Heart left ventricle (tissue), 13 donors: ENCODE results near the gene ARPP21.

Experiments
- POLR2A ChIP-seq, 2 donors: fragments of 450-650 bp; IDR thresholded peaks; one replicate each; pipeline ENCODE4 v1.6.1; 2017; ENCODE audit warnings: antibody characterized with exemption in 2 of 2, mild to moderate bottlenecking in 2 of 2, moderate library complexity in 2 of 2
- TF ChIP-seq, protein P1 (sequence below), 12 donors: fragments of 200-600 bp; sonication (generic) in 4 of 12; IDR thresholded peaks; one replicate each; pipeline versions ENCODE4 v1.5.0 to v1.8.0; 2018 to 2022; ENCODE audit warnings: antibody characterized with exemption in 12 of 12, mild to moderate bottlenecking in 5 of 12
- donor health status: ischemic (EF 13 %, LVEDD 7.1; RV severe dilation, severe dysfunction).
- donor health status: DM: no; HTN: yes; CAD: no.
- donor health status: DM: no; HTN: no; CAD: no.
- donor health status: ischemic (EF 25% LVEDD 6.9; RV normal size, moderate dysfunction).
- donor health status: ischemic (EF 25% LVEDD 5.7; RV mildly dilated, moderate dysfunction).
- donor health status: ischemic (EF 35%, LVEDD 5.7; RV mildly dilated, moderate dysfunction).
- donor health status: nonischemic (EF 11% LVEDD 7.7; RV severe dilation, severe dysfunction).
- donor health status: DM: yes; HTN: yes; CAD: no.
- donor health status: PGD.
- donor health status: ischemic (EF 29% LVEDD 5.4; RV normal size, mild dysfunction).
- donor health status: nonischemic (EF 23%, LVEDD 6.1; RV moderate dilation, normal function).

DNA sequence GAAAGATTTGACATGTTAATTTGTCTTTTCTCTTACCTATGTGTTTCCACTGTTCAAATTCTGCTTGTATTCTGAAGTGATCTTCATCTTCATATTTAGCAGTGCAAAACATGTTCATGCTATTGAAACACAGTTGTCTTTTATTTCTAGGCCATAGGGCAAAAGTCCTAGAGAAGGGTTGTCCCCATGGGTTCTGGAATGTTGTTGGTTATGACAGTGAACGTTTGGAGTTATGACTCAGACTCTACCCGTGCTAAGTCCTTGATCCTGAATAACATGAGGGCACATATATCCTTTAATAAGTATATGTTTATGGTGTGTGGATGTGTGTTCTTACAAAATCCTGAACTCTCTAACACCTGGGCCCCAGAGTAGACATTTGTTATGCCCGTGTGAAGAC lies 23.0 kb upstream of the ARPP21 start:
- no peak for TF ChIP-seq POLR2A (IDR thresholded peaks at IDR 0.05)
- TF ChIP-seq, protein P1, sequence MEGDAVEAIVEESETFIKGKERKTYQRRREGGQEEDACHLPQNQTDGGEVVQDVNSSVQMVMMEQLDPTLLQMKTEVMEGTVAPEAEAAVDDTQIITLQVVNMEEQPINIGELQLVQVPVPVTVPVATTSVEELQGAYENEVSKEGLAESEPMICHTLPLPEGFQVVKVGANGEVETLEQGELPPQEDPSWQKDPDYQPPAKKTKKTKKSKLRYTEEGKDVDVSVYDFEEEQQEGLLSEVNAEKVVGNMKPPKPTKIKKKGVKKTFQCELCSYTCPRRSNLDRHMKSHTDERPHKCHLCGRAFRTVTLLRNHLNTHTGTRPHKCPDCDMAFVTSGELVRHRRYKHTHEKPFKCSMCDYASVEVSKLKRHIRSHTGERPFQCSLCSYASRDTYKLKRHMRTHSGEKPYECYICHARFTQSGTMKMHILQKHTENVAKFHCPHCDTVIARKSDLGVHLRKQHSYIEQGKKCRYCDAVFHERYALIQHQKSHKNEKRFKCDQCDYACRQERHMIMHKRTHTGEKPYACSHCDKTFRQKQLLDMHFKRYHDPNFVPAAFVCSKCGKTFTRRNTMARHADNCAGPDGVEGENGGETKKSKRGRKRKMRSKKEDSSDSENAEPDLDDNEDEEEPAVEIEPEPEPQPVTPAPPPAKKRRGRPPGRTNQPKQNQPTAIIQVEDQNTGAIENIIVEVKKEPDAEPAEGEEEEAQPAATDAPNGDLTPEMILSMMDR (IDR thresholded peaks at IDR 0.05): no peak
